GM18867 (cell line): ENCODE data around the gene NAALADL2.
"Not testable (repeated sequence)": the region's sequence is repeated elsewhere in the genome, so short reads cannot be mapped to it uniquely, and the experiment has no call there.

Experiments
- ATAC-seq: cut with Tn5 transposase; IDR thresholded peaks from one replicate; pipeline ENCODE4 v1.9.1; 2021; ENCODE audit warnings: mild to moderate bottlenecking, moderate library complexity; ENCODE audit not compliant: unreplicated experiment

The NAALADL2 gene

DNA sequence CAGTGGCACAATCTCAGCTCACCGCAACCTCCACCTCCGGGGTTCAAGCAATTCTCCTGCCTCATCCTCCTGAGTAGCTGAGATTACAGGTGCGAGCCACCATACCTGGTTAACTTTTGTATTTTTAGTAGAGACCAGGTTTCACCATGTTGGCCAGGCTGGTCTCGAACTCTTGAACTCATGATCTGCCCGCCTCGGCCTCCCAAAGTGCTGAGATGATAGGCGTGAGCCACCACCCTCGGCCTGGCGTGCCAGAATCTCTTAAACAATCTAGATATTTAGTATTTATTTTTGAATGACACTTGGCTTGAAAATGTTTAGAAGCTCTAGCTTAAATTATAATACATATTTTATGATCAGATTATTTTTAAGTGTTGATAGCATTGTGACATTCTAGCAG, 755.0 kb downstream of the NAALADL2 start:
- ATAC-seq = not testable (repeated sequence)

DNA sequence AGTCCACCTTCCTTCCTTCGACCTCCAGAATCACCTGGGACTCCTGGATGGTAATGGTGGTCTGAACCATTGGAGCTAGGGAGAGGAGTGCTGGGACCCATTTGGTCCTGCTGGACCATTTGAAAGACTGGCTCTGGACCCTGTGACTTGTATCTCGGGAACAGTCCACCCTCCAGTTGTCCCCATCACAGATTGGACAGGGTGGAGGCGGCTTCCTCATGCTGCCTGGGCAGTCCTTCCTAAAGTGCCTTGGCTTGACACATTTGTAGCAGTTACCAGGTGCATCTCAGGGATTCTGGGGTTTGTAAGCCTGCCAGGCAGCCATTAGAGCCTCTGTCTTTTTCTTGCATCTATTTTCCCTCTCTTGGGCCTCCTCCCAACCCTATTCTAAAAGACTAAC, 758.1 kb downstream of the NAALADL2 start:
- ATAC-seq = no peak

DNA sequence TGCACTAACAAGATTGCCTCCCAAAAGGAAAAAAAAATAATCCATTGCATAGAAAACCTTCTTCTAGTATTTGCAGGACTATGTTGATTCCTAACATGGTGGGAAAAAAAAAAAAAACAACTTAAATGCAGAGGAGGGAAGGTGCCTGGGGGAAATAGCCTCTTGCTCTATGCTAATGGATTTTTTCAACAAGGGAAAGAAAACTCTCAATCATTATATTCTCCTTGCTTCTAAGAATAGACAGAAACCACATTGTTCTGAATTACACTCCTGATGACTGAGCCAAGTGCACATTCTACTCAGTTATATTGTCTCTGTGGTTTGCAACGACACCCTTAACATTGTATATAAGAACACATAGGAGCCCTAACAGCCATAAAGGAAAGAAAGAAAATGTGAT, 760.2 kb downstream of the NAALADL2 start:
- ATAC-seq = no peak

DNA sequence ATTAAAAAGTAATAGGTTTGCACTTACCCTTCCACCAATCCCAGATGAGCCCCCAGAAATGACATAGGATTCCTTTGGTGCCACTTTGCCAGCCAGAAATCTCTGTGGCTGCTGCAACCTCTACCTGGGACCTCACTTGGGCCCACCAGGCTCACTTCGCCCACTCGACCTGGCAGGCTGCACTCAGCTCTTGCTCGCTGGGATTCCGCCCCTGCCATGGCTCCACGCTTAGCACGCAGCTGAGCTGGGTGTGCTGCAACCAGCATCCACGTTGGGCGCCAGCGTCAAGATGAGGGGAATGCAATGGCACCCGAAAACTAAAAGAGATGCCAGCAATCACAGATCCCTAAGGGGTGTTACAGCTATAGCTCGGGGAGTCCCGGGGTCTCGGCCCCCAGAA, 761.0 kb downstream of the NAALADL2 start:
- ATAC-seq = no peak

DNA sequence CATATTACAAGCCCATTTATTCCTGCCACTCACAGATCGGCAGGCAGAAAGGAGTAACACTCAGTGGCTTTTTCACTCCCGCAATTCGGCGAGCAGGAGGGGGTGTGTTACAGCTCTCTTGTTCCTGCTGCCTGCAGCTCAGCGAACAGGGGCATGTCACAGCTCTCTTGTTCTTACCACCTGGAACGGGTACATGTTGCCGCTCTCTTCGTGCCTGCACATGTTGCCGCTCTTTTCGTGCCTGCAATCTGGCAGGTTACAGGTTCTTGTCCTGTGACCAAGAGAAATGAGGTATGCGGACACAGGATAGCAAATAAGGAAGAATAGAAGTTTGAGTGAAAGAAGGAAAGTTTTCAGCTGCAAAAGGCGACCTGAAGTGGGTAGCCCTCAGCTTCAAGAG, 761.4 kb downstream of the NAALADL2 start:
- ATAC-seq = no peak

DNA sequence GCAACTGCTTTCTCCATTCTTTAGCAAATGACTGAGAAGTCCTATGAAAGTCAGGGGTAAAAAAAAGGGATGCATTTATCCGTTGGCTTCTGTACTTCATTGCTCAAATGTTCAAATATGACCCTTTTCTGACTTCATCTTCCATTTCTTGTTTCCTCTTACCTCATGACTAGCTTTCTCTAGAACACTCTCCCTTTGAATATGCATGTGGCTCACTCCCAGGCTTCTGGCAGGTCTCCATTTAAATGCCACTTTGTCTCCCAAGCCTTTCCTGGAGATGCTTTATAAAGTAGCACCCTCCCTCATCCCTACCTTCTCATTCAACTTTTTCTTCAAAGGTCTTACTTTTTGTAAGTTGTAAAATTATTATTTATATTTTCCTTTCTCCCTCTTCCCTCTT, 781.8 kb downstream of the NAALADL2 start:
- ATAC-seq = no peak

DNA sequence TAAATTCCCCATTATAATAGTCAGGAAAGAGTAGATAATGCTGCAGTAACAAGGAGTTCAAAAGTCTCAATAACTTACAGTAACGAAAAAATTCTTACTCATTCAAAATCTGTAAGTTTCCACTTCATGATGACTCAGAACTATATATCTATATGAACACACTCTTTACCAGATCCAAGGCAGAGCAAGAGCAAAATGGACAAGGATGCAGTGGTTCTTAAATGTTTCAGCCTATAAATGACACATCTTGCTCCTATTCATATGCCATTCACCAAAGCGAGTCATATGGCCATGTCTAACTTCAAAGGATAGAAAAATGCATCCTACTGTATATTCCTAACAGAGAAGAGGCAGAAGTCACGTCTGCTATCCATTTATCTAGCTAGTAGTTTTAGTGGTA, 787.7 kb downstream of the NAALADL2 start:
- no peak for ATAC-seq

DNA sequence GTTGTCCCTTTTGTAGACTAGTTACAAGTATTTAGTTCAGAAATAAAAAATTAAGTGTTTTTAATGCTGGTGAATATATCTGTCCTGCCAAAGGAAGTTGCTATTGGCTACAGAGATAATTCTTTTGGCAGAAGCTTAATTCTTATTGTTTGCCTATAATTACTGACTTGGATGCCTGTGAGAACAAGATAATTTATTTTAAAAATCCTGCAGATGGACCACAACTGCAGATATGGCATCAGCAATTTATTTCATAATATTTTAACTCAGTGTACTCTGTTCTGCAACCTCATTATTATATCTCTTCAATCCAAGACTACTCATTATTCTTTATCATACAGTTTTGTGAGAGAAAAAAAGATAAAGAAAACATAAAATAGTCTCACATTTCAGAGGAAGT, 789.8 kb downstream of the NAALADL2 start:
- no peak for ATAC-seq

DNA sequence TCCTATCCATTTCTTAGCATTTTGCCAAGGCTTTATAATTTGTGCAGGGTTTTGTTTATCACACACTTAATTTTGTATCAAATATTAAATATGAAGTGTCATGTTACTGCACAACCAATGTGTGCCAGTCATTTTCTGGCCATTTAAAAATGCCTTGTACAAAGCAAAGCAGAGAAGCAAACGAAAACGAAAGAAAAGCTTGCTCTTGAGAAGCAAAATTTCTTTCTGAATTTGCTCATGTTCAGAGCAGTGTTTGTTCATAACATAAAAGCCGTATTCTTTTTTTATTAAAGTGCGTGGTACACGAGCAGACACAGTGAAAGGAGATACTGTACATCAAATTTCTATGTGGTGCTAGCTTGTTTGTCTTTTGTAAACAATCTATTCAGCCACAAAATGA, 792.6 kb downstream of the NAALADL2 start:
- no peak for ATAC-seq

DNA sequence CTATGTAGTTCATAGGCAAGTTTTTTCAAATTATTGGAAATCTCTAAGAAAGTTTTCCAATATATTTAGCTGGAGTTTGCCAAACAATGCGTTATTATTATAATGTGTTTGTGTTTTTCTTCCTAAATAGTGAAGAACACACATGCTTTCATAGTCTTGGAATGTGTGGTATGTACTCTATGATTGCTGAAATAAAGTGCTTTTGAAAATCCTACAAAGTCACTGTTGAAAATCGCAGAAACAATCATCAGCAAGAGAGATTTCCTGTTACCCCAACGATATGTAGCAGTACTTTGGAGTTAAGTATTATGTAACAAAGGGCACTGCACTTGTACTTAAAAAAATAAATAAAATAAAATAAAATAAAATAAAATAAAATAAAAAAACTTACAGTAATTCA, 796.2 kb downstream of the NAALADL2 start:
- no peak for ATAC-seq

DNA sequence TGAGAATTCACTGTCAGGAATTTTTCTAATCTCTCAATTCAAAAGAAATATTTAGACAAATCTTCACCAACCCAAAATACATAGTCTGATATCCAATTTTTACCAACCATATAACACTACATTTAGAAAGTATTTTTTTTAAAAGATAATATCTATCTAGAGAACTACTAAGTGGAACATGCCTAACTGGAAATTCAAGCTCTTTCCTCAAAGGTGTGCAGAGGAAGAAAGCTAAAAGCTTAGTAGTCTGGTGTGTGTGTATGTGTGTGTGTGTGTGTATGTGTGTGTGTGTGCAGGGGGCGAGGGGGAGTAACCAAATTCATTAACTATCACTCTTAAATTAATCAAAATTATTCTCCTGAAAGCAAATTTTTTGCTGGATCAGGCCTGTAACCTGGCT, 797.3 kb downstream of the NAALADL2 start:
- no peak for ATAC-seq

DNA sequence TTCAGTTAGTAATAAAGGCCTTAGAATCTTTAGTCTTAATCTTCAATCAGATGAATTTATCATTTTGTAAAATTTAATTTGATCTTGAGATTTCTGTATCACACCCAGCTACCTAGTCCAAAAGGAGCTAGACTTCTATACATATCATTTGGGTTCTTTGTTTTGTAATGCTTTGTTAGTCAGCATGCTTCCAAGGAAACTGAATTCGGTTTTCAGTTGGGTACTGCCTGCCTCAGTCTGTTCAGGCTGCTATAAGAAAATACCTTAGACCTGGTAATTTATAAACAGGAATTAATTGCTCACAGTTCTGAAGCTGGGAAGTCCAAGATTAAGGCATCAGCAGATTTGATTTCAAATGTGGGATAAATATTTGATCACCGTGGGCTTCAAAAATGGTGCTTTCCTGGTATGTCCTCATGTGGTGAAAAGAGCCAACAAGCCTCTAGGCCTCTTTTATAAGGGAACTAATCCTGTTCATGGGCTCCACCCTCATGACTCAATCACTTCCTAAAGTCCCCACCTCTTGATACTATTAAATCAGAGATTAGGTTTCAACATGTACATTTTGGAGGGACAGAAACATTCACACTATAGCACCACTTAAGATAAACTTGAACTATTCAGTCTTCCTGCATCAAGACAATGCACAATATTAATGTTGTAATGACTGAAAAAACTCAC, 800.7 kb downstream of the NAALADL2 start:
- ATAC-seq = no peak

DNA sequence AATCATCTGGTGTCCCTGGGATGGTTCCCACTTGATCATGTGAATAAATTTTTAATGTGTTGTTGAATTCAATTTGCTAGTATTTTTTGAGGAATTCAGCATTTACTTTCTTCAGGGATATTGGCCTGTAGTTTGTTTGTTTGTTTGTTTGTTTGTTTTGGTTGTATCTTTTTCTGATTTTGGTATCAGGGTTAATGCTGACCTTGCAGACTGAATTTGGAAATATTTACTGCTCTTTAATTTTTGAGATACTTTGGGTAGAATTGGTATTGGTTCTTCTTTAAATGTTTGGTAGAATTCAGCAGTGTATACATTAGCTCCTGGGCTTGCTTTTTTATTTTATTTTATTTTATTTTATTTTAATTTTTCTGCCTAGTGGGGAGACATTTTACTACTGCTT, 803.7 kb downstream of the NAALADL2 start:
- ATAC-seq = no peak

DNA sequence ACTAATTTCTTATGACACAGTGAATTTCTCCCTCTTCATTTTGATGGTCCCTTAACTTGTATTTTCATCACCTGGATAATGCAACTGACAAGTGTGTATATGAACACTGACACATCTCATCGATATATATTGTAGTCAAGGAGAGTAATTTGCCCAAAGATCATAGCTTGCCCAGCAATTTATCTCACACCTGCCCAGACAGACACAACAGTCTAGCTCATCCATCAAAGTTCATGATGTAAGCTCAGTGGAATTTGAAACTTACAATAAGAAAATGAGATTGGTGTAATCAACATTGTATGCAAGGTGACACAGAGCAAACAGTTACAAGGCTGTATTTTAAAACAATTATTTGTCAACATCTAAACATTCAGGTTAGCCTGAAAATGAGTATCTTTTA, 805.8 kb downstream of the NAALADL2 start:
- no peak for ATAC-seq

DNA sequence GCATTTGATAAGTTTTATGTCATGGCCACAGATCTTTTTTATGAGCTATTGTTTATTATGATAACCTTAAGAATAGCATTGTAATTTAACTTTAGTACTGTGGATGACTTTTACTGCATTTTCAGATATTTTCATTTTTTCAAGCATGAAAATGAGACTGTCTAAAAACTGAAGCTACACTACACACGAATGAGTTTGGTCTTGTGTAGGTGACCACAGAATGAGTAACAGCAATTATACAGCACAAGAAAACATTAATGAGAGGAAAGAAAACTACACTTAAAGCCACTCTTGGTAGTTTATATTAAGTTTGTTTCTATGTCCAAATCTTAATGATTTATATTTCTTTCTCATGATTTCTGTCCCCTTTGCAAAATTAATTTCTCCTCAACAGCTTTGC, 809.2 kb downstream of the NAALADL2 start:
- no peak for ATAC-seq

DNA sequence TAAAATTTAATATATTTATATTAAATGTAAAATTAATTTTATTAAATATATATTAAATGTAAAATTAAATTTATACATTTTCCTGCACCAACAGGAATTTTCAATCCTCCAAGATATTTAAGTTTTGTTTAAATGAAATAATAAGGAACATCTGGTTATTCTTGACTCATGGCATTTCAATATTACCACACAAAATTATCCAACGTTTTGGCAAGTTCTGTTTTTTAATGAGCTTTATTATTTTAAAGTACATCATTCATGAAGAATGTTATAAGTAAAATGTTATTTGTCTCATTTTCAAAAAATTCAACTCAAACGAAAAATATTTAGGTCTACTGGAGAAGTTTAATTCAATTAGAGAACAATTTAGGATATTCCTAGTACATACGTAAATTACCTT, 811.4 kb downstream of the NAALADL2 start:
- no peak for ATAC-seq

DNA sequence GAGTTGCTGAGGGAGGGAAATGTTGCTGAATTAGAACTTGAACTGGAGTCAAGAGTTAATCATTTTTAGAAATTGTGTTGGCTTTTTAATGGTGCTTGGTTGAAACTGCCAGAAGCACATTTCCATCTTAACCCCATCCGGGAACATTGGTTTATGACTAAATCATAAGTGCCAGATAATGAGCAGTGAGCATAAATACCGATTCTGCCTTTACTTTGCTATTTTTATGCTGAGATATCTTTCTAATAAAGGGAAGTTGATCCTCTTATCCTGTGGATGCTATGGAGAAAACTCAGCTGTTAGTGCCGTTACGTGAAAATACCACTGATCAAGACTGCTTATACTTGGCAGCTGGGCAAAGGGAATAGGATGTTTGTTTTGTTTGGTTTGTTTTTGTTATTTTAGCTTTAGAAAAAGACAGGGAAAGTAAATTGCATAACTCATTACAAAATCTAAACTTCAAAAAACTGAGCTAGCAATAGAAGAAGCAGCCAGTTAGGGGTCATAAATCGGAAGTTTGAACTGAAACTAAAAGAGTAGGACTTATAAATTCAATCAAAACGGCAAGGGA, 813.1 kb downstream of the NAALADL2 start:
- no peak for ATAC-seq

DNA sequence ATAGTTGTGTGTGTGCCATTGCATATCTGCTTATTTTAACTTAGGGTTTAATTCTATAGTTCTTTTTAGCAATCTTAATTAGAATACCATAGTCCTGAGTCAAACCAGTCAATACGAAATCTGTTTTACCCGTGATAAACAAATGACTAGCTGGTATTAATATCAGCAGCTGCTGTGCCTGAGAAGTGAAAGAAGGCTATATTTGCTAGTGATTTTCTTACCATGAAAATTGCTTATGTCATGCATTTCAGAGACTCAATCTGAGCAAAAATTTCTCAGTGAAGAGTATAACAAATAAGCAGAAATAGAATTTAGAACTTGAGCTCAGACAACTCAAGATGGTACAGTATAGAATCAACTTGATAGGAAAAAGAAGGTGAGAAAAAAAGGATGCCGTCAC, 820.4 kb downstream of the NAALADL2 start:
- no peak for ATAC-seq

DNA sequence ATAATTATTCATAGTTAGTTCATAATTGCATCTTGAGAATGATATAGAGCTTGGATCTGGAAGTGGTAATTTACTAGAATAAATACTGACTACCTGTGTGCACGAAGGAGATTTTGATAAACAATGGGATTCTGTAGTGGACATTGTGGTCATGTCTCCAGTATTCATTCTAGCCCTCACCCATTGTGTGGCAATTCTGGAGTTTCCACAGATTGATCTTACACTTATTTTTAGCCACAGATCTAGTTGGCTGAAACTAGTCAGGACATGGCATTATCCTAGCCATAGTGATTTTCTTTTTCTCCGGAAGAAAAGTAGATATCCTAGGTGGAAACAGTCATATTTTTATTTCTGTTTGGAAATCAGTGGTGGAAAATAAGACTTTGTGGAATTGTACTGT, 833.1 kb downstream of the NAALADL2 start:
- ATAC-seq = no peak

DNA sequence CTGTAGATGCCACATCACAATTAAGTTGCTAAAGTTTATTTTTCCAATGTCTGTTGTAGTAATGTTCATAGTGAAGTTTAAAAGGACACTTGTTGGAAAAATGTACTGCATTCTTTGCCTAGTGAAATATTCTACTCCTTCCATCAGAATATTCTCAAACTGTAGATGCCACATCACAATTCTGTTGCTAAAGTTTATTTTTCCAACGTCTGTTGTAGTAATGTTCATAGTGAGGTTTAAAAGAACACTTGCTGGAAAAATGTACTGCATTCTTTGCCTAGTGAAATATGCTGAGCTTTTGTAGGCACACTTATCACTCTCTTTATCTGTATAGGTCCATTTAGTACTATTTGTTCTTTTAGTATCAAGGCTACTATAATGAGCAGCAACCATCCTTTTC, 836.1 kb downstream of the NAALADL2 start:
- no peak for ATAC-seq

DNA sequence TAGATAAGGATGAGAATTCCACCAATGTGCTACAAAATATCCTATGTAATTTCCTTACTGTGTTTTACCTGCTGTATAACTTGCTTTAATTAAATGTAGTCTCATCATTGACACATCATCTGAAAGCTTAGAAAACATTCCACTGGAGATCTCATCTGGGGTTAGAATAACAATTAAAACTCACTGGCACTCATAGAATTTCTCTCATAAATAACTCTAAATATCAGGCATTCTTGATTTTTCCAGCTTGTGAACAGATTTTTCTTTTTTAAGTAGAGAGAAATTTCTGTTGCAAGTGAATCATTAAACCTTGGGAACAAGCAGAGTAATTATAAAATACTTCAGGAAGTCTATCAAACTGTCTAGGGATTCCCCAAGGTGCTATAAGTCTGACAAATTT, 843.8 kb downstream of the NAALADL2 start:
- no peak for ATAC-seq

DNA sequence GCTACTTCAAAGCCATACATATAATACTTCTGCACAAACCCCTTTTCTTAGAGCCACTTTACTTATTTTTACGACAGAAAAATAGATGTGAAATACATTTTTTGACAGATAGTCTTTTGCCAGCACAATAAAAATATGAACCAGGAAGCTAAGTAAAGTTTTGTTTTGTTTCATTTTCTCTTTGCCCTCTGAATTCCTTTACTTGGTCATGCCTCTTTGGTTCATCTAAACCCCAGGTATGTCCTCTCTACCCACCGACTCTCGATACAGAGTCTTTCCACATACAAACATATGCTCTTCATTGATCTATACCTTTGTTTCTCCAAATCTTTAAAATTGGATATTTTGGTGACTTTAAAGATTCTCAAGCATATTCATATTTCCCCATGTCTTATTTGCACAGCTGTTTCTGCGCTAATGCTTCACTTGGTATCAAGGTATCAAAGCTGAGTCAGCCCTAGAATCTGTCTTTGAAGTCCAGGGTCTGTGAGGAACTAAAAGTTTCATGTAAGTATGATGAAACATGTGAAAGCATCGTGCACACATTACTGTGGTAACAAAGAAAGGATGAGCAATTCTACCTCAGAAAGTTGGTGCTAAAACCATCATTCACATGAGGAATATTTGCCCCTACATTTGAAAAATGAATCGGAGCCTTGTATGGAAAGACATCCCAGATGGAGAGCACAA, 845.4 kb downstream of the NAALADL2 start:
- ATAC-seq = peak; percentile 73

DNA sequence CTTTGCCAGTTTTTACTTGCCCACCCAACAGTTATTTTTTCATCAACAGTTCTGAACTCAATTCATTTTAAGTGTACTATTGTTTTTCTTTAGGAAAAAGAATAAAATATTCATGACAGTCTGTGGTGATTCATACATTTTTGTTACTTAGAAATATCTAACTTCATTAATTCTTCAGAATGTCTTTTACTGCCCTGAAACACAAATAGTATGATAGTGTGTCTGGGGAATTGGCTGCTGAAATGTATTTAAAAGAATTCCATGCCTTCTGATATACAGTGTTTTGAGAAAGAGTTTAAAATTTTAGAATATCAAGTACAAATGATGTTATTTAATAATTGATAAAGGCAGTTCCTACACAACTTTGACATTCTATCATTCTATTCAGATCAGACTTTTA, 854.1 kb downstream of the NAALADL2 start:
- ATAC-seq = no peak
